ENCODE data around the gene MEOX2. TPM values are rescaled to one million over a fixed set of nuclear protein-coding genes. Genes with fewer than 3 reads are reported as not detected.

MEOX2 gene
- total RNA-seq, 1 experiment from 2014 or later, result not detected

GRCh38 chr7:15685358-15686294, 857 bp downstream of the MEOX2 start:
- Mint-ChIP-seq H3K4me3 (ENCODE audit: unreplicated experiment) (peak overlapping the region; percentile 71), H3K36me3 (ENCODE audit: insufficient read depth, unreplicated experiment) (no peaks in the 10 kb centered on the region), H3K4me1 (ENCODE audit: low read depth, unreplicated experiment) (peaks cover 10% of the 10 kb centered on the region), H3K27ac (ENCODE audit: unreplicated experiment) (no peak overlapping the region), H3K9me3 (ENCODE audit: unreplicated experiment) (no peaks in the 10 kb centered on the region), H3K27me3 (ENCODE audit: insufficient read depth, unreplicated experiment) (peaks cover 30% of the 10 kb centered on the region)
- no TSS peak for BruUV-seq (replicated peaks)
- H3K9me3 ChIP-seq, result no peaks in the 10 kb centered on the region
- no peaks in the 10 kb centered on the region; the same call in none of the 2 replicates for H3K4me1 ChIP-seq
- peak; percentile 31 to 46 for DNase-seq
- intact Hi-C loops (cut with micrococcal nuclease; ENCODE audit: unreplicated experiment), result loop anchor here (5.0 kb wide), 1 partner anchor 387 kb away; no protein-coding TSS in a partner anchor
- H3K27me3 ChIP-seq (replicated peaks; ENCODE audit: control insufficient read depth, insufficient read depth, low read length), result peaks cover 12% of the 10 kb centered on the region
- ChIA-PET CTCF (interaction anchor here (1.1 kb wide), 1 partner anchor 204 kb away, joined by 3 read pairs; no protein-coding TSS in a partner anchor), POLR2A (no interaction called here)
- peak overlapping the region; percentile 19 for H3K4me3 ChIP-seq (ENCODE audit: low read depth, low read length)
- no peaks in the 10 kb centered on the region for H3K36me3 ChIP-seq (ENCODE audit: control insufficient read depth, insufficient read depth, low read length)
- no peak for TF ChIP-seq CTCF (IDR thresholded peaks at IDR 0.05; ENCODE audit: insufficient read depth in 1 of 2, low read depth in 1 of 2, low read length in 1 of 2, severe bottlenecking in 1 of 2, unreplicated experiment in 1 of 2)

- Histone ChIP-seq H3K27me3 (replicated peaks; ENCODE audit: control insufficient read depth, insufficient read depth, low read length) (peaks cover 12% of the 10 kb centered on the region), H3K9me3 (no peaks in the 10 kb centered on the region), H3K36me3 (ENCODE audit: control insufficient read depth, insufficient read depth, low read length) (no peaks in the 10 kb centered on the region), H3K4me3 (ENCODE audit: low read depth, low read length) (no peak overlapping the region), H3K4me1 (no peaks in the 10 kb centered on the region; the same call in none of the 2 replicates)
- ChIA-PET POLR2A (no interaction called here), CTCF (no interaction called here)
- H3K27me3 Mint-ChIP-seq (ENCODE audit: insufficient read depth, unreplicated experiment), result peaks cover 30% of the 10 kb centered on the region
- intact Hi-C loops (cut with micrococcal nuclease; ENCODE audit: unreplicated experiment), result loop anchor here (5.0 kb wide), 1 partner anchor 387 kb away; no protein-coding TSS in a partner anchor
- peaks cover 10% of the 10 kb centered on the region for H3K4me1 Mint-ChIP-seq (ENCODE audit: low read depth, unreplicated experiment)
- H3K36me3 Mint-ChIP-seq (ENCODE audit: insufficient read depth, unreplicated experiment), result no peaks in the 10 kb centered on the region
- BruUV-seq (replicated peaks), result no TSS peak
- no peak overlapping the region for H3K4me3 Mint-ChIP-seq (ENCODE audit: unreplicated experiment)
- H3K27ac Mint-ChIP-seq (ENCODE audit: unreplicated experiment), result no peak overlapping the region
- no peak for DNase-seq
- H3K9me3 Mint-ChIP-seq (ENCODE audit: unreplicated experiment), result no peaks in the 10 kb centered on the region
- TF ChIP-seq CTCF (IDR thresholded peaks at IDR 0.05; ENCODE audit: insufficient read depth in 1 of 2, low read depth in 1 of 2, low read length in 1 of 2, severe bottlenecking in 1 of 2, unreplicated experiment in 1 of 2), result no peak
Measured at GRCh38 chr7:15684871-15685270, 1.6 kb downstream of the MEOX2 start.

- no peaks in the 10 kb centered on the region for H3K36me3 Mint-ChIP-seq (ENCODE audit: insufficient read depth, unreplicated experiment)
- no peak for TF ChIP-seq CTCF (IDR thresholded peaks at IDR 0.05; ENCODE audit: insufficient read depth in 1 of 2, low read depth in 1 of 2, low read length in 1 of 2, severe bottlenecking in 1 of 2, unreplicated experiment in 1 of 2)
- BruUV-seq (replicated peaks), result no TSS peak
Measured at GRCh38 chr7:15684111-15684800, 2.2 kb downstream of the MEOX2 start.

More at GRCh38 chr7:15684111-15684800, 2.2 kb downstream of the MEOX2 start:
- Mint-ChIP-seq H3K4me1 (ENCODE audit: low read depth, unreplicated experiment) (peaks cover 10% of the 10 kb centered on the region), H3K27ac (ENCODE audit: unreplicated experiment) (no peak overlapping the region), H3K27me3 (ENCODE audit: insufficient read depth, unreplicated experiment) (peaks cover 30% of the 10 kb centered on the region), H3K9me3 (ENCODE audit: unreplicated experiment) (no peaks in the 10 kb centered on the region), H3K4me3 (ENCODE audit: unreplicated experiment) (no peak overlapping the region)
- no peaks in the 10 kb centered on the region for H3K9me3 ChIP-seq
- peaks cover 12% of the 10 kb centered on the region for H3K27me3 ChIP-seq (replicated peaks; ENCODE audit: control insufficient read depth, insufficient read depth, low read length)
- no peaks in the 10 kb centered on the region; the same call in none of the 2 replicates for H3K4me1 ChIP-seq
- no peaks in the 10 kb centered on the region for H3K36me3 ChIP-seq (ENCODE audit: control insufficient read depth, insufficient read depth, low read length)
- CTCF ChIA-PET, result no interaction called here
- POLR2A ChIA-PET, result no interaction called here
- intact Hi-C loops (cut with micrococcal nuclease; ENCODE audit: unreplicated experiment), result no loop called here
- H3K4me3 ChIP-seq (ENCODE audit: low read depth, low read length), result no peak overlapping the region
- no peak for DNase-seq

Measured in Caco-2 (cell line).